Measurements from ENCODE around the gene SUGP1.

SUGP1 gene

GRCh38 chr19:19338082-19338481, 17.8 kb upstream of the SUGP1 start:
- no peak for DNase-seq

GRCh38 chr19:19337120-19337519, 16.8 kb upstream of the SUGP1 start:
- DNase-seq: no peak

DNA sequence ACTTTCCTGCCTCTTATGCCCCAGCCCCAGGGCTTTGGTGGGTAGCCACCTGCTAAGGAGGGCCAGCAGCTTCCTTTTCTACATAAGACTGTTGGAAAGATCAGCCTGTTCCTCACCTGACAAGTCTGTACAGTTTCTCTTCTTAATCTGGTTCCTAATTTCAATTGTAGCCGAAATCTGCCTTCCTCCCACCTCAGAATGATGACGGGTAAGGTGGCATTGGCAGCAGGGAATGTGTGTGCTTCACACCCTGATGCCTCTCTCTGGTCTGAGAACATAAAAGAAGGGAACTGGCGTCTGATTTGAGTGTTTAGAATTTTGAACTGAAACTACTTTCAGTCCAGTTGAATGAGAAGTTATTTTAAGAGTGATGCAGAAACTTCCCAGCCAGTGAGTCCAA, 16.3 kb upstream of the SUGP1 start:
- DNase-seq: no peak

DNA sequence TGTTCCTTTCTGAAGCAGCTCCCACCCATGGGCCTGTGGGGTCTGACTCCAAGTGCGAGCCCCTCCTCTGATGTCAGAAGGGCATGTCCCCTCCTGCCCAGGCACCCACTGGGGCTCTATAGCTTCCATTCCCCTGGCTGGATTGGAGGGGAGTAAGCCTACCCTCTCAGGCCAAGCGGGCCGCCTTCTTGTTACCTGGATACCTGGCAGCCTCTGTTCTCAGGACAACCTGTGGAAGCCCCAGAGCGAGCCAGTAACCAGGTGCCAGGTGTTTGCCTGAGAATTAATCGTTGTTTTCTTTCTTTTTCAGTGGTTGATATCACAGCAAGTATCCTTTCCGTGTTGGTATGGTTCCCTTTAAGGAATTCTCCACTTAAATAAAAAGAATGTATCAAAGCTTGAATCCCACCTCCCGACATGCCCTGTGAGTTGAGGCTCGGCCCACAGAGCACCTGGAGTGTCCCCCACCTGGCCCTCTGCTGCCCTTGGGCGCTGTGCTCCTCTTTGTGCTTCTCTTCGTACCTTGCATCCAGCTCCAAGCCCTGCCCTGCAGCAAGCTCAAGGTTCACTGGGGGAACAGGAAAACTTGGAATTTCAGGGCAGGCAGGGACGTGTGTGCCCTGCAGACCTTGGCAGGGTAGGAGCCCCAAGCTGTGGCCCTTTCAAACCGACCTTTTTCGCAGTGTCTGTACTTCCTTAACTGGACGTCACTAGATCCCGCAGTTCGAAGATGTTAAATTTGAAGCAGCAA, 15.3 kb upstream of the SUGP1 start:
- no peak for DNase-seq

DNA sequence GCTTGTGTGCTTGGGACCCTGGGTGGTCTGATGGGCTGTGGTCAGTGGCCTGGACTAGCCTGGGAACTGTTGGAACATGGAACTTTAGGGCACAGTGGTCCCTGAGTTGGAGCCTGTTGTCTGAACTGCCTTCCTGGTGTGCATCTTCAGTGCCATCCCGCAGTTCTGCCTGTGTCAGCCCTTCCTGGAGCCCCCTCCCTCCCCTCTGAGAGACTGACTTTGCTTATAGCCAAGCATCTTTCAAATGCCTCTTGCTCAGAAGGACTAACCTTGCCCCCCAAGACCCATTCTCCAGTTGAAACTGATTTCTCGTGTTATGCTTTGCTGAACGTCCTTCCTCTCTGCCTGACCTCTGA, 14.7 kb upstream of the SUGP1 start:
- no peak for DNase-seq

- no peak for DNase-seq
Measured at GRCh38 chr19:19334063-19334988, 14.0 kb upstream of the SUGP1 start.

DNA sequence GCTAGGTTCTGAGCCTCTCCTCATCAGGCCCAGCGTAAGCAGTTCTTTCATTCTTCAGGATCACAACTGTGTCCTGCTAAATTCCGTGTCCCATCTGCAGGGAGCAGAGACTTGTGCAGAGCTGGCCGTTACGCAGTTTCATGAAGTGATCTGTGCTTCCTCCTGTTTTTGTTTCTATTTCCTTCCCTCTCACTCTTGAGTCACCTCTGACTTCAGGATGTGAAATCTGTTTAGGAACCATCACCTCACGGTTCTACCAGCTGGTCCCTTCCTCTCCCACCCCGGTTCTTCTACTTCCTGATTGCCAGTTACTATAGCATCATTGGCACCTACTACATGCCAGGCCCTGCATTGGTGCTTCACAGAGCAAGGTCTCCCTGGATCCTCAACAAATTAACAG, 8.8 kb upstream of the SUGP1 start:
- DNase-seq: no peak

- no peak for DNase-seq
Measured at GRCh38 chr19:19327672-19328071, 7.4 kb upstream of the SUGP1 start.

DNA sequence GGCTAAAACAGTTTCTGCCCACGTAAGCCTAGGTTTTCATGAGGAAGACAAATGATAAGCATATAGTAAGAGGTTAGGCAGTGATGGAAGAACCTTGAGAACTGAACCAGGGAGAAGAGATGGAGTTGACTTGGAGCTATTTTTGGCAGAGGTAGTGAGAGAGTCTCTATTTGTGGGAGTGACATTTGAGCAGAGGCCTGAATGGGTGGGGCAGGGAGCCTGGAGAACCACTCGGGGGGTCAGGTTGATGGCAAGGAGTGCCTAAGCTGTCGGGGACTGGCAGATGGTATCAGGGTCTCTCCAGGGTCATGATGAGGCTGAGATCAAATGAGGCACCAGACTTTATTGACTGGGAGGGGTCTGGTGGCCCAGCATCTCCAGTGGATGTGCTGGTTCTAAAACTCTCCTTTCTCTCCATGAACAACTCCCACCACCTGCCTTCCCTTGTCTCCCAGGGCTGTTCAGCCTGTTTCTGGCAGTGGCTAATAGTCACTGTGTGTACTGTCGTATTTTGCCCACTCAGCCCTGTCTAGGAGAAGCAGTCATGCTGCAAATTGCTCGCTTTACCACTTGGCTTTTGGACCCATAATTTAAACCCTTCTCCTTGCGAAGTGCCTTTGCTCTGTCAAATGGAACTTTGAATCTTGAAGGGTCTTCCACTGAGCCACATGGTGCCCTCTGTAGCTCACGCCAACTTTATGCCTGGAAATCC, 3.9 kb upstream of the SUGP1 start:
- no peak for DNase-seq

- no peak for DNase-seq
Measured at GRCh38 chr19:19321141-19321577, 850 bp upstream of the SUGP1 start.

GRCh38 chr19:19319732-19320360, 463 bp downstream of the SUGP1 start:
- no peak for DNase-seq

- no peak for DNase-seq
Measured at GRCh38 chr19:19316082-19316481, 4.2 kb downstream of the SUGP1 start.

- no peak for DNase-seq
Measured at GRCh38 chr19:19315444-19315843, 4.9 kb downstream of the SUGP1 start.

- DNase-seq: no peak
Measured at GRCh38 chr19:19308373-19308772, 11.9 kb downstream of the SUGP1 start.

- DNase-seq: no peak
Measured at GRCh38 chr19:19306191-19306590, 14.1 kb downstream of the SUGP1 start.

DNA sequence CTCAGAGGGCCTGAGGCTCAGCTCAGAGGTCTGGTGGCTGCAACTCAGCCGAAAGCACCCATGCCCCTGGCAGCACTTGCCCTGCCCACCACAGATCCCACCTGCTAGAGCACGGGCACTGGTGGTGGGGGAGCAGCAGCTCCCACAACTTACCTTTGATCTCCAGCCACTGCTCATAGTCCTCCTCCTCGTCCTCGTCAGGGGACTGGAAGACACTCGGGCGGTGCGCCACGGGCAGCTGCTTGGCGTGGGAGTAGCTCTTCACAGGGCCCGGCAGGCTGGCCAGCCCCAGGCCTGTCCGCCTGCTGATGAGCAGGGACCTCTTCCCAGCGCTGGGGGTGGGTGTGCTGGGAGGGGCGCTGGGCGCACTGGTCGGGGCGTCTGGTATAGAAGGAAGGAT, 14.6 kb downstream of the SUGP1 start:
- DNase-seq: no peak

DNA sequence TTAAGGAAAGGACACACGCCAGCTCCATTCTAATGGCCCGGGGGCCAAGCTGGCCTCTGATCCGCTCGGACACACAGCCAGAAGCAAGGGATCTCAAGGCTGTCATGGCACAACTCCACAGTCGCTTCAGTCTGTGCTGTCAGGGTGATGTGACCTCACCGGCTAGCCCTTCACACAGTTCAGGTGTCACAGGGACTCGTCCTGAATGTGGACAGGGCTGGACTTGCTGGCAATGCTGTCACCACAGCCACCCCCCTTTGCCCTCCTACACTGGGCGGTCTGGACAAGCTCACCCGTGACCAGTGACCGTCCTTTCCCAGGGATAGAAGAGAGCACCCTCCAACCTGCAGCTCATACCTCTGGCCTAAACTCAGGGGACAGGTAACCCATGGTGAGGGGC, 15.2 kb downstream of the SUGP1 start:
- DNase-seq: no peak

DNA sequence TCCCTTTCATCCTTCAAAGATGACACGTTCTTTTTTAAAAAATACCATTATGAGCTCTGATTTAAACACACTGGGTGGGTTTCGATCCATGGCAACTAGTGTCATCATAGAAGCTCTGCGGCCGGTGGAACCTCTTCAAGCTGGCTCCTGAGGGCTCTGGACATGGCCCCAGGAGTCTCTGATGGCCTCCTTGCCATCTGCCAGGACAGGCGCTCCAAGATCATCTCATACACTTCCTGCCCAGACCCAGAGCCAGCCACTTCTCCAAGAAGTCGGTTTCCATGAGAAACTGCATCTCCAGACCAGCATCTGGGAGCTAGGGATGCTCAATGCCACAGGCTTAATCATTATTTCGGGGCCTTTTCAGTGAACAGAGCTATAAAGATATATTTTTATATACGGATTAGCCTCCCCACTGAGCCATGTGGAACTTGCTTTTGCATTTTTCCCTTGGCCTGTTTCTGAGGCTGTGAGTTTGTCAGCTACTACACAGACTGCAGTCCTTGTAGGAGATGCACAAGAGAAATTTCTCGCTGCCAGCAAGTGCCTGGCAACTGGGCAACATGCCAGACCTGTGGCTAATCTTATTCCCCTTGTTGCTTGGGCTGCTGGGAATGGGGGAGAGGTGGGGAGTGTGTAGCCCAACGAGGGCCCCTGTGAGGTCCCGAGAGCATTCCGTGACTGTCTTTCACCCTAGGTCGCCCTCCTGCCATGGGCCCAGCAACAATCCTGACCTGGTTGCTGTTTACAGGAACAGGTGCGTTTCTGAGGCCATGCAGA, 15.9 kb downstream of the SUGP1 start:
- no peak for DNase-seq

- no peak for DNase-seq
Measured at GRCh38 chr19:19303411-19303810, 16.9 kb downstream of the SUGP1 start.

GRCh38 chr19:19300613-19301012, 19.7 kb downstream of the SUGP1 start:
- DNase-seq: no peak

DNA sequence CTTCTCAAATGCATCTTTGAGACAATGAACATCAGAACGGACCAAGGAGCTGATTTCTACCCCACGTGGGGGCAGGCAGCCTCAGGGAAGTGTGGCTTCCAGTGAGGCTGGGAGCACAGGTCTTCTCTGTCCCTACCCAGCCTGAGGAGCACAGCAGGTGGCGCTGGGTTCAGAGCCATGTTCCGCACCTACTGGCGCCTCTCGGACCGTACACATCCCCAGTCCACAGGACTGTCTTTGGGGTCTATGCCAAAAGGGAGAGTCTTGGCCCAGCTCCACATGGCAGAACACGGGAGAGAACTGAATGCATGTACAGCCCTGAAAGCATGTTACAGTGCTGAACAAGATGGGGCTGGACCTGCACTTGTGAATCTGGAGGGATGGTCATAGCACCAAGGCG, 22.6 kb downstream of the SUGP1 start:
- no peak for DNase-seq

DNA sequence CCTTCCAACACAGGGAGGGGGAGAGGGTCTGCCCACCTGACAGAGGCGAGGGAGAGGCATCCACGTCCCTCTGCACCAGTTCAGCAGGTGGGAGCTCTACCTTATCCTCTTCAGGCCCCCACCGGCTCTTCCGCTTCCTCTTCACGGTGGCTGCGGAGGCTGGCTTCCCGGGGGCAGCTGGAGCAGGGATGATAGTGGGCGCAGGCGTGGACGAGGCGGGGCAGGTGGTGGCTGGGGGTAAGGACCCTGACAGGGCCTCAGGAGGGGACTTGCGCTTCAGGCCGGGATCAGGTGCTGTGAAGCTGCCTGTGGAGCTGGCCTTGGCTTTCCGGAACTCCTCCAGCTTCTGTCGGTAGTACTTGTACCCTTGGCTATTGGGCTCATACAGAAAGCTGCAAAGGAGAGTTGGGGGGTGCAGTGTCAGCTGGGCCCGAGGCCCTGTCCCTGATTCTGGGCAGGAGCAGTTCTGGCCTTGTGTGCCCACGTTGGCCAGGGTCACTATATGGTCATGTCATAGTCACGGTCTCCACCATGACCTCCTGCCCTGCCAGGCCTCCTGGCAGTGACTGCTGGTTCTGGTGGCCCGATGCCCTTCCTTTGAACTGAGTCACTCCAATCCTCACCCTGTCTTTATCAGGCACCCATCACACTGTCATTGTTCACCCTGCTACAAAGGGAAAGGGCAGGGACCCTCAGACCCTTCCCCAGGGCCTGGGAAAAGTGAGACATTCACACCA, 23.2 kb downstream of the SUGP1 start:
- DNase-seq: no peak

Data from activated CD8-positive, alpha-beta memory T cell treated with anti-CD3 and anti-CD28 coated beads, Interleukin-2, amount 50 U/mL, for 48 hours (primary cell).